GM21576 (cell line): Measurements from ENCODE around the gene SLC38A1.
"Not testable (repeated sequence)": the region's sequence is repeated elsewhere in the genome, so short reads cannot be mapped to it uniquely, and the experiment has no call there.

Experiments
- ATAC-seq: cut with Tn5 transposase; IDR thresholded peaks from one replicate; pipeline ENCODE4 v1.9.1; 2021; ENCODE audit warnings: mild to moderate bottlenecking, moderate library complexity; ENCODE audit not compliant: unreplicated experiment

The SLC38A1 gene

DNA sequence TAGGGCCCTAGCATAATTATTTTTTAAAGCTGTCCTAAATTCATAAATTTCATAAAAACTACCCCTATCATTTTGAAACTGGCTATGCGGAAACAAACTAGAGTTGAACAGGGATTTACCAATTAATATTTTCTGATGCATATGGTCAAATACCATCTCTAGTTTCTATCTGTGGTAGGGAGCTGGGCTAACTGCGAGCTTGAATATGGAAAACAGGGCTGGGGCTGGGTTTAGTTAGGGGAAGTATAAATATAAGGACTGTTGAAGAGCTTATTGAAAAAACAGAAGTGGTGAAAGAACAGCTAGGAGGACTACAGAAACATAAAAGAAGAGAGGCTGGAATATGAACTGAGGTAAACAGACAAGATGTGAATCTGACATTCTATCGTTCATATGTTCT, 91.8 kb downstream of the SLC38A1 start:
- no peak for ATAC-seq

DNA sequence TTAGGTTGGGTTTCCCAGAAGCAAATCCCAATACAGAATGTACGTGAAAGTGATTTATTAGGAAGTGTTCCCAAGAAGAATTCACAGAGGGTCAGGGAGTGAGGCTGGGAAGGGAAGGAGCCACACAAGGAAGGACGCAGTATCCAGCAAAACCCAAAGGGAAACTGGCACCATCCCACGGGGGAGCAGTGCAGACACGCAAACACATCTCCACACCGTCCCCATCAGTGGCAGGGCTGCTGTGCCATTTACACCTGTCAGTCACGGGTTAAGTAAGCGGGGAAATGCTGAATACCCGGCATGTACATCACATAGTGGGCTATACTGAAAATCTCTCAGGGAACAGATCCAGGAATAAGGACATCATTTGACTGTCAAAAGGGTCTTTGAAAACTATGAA, 93.9 kb downstream of the SLC38A1 start:
- ATAC-seq = no peak

DNA sequence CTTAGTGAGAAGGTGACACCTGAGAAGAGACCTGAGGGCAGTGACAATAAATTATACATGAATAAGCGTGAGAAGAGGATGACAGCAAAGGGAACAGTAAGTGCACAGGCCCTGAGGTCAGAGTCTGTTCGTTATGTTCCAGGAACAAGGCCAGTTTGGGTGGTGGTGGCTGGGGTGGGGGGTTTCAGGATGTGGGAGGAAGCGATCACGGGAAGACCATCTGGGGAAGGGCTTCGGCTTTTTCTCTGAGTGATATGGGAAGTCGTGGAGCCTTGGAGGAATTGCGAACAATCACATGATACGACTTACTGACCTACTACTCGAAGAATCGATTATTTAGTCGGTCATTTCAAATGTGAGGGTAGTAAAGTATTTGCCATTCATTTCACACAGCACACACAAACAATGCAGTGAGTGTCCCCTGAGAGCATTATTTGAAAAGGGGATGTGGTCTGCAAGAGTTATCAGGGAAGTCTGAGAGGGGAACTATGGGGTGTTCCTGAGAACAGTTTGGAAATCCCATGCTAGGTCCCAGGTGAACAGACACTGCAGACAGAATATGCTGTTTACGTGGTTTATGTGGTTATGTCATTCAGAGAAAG, 94.7 kb downstream of the SLC38A1 start:
- ATAC-seq = no peak

DNA sequence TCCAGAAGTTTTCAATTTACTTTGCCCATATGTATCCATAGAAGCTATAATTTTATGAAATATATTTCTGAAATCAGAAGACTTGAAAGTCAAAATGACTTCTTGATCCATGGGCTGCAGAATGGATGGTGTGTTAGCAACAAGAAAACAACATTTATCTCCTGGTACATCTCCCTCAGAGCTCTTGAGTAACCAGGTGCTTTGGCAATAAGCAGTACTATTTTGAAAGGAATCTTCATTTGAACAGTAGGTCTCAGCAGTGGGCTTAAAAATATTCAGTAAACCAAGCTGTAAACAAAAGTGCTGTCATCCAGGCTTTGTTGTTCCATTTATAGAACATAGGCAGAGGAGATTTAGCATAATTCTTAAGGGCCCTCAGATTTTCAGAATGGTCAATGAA, 100.4 kb downstream of the SLC38A1 start:
- no peak for ATAC-seq

DNA sequence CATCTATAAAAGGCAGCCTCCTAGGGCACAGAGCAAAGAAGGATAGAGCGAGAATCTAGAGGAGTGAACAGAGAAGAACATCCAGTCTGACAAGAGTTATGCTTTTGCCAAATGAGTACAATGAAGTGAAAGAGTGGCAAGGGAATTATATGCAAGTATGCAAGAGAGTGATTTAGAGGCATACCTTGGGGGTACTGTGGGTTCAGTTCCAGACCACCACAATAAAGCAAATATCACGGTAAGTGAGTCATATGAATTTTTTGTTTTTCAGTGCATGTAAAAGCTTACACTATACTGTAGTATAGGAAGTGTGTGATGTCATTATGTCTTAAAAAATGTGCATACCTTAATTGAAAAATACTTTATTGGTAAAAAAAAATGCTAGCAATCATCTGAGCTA, 101.4 kb downstream of the SLC38A1 start:
- no peak for ATAC-seq

DNA sequence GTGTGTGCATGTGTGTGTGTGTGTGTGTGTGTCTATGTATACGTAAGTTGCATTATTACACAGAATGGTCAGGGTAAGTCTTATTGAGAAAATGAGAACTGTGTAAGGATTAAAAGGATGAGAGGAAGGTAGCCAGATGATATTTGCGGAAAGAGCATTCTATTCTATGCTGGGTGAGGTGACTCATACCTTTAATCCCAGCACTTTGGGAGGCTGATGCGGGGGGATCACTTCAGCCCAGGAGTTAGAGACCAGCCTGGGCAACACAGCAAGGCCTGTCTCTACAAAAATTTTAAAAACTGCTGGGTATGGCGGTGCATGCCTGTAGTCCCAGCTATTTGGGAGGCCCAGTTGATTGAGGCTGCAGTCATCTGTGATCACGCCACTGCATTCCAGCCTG, 103.7 kb downstream of the SLC38A1 start:
- no peak for ATAC-seq

DNA sequence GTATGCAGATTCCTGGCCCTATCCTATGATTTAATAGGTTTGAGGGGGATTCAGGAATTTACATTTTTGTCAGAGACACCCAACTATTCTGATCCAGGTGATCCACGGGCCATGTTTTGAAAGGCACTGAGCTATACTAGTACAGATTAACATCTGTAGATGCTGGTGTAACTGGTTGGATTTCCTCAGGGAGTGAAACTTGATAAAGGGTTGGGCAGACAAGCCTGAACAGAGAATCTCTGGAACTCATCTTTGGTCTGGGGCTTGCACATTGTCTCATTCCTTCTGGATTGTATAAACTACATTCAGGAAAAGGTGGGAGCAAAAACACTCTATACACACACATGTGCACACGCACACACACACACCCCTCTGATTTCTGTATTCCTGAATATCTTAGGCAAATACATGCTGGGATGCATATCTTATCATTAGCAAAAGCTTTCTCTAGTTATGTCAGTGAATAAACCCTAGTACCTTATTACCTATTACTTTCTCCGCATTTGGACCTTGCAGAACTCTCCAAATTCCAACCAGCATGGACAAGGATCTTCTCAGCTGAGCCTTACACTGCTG, 104.6 kb downstream of the SLC38A1 start:
- no peak for ATAC-seq

DNA sequence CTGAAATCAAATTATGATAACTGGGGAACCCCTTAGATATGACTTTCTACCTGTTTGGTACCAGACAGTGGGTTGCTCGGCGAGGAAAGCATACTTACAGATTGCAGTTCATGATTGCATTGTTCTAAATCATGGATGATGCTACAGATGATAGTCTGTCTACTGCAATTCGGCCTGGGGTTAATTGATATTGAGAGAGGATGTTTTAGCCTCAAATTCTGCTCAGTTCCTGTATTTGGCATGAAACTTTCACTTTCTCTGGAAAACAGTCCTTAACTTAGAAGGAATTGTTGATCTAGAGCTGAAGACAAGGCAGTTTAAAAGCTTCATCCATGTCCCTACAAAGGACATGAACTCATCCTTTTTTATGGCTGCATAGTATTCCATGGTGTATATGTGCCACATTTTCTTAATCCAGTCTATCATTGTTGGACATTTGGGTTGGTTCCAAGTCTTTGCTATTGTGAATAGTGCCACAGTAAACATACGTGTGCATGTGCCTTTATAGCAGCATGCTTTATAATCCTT, 106.2 kb downstream of the SLC38A1 start:
- not testable (repeated sequence) for ATAC-seq

DNA sequence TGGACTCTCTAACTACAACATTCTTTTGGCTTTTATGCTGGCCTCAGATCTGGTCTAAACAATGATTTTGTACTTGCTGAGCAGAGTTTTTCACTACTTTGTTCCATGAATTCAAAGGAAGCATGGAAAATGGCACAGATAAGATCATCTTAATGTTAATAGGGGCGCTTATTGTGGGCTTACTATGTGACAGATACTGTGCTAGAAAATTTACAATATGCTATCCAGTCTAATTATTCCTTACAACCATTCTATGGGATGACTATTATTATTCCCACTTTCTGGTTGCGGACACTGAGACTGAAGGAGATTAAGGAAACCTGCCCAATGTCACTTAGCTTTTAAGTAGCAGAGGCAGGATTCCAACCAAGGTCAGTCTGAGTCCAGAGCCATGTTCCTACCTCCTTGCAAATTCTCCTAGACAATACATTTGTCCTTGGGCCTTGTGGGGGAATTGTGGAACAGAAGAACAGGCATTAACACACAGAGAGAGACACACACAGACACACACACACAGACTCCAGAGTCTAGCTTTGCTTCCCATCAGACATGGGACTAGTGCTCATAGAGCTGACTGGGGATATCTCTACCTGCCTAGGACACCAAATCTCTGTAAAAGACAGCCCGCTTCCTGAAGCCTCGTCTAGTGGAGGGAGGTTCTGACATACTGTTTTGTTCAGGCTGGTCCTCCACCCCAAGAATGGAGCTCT, 107.7 kb downstream of the SLC38A1 start:
- ATAC-seq = no peak

DNA sequence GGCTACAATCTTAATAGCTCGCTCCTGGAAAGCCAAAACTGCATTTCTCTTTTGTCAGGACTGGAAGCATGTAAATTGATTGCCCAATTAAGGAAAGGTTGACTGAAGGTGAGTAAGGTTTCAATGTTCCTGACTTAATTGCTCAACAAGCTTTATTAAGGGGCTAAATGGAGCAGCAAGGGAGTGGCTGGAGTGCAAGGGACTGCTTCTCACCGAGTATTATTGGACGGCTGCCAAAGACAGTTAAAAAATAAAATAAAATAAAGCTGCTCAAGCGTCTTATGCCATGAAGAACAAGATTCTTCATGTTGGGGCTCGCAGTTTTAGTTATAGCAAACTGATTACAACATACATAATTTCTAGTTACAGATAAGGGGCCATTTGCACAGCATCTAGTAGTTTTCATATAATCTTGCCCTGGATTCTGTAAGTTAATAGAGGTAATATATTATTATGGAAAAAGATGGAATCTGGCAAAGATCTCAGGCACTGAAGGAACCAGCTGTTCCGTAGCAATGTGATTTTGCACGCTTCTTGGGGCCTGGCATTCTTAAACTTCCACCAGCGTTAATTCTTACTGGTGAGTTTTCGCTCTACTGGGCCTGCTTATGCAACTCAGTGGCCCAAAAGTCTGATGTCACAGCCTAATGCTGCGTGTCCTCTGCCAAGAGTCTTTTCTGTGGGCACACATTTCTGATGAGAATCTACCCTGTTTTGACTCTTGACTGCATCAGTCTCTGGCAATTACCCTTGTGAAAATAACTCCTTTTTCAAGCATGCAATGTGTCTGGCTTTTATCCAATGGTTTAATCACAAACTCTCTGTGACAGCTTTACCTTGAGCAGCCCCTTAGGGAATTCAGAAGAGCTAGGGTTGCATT, 108.5 kb downstream of the SLC38A1 start:
- ATAC-seq = no peak

DNA sequence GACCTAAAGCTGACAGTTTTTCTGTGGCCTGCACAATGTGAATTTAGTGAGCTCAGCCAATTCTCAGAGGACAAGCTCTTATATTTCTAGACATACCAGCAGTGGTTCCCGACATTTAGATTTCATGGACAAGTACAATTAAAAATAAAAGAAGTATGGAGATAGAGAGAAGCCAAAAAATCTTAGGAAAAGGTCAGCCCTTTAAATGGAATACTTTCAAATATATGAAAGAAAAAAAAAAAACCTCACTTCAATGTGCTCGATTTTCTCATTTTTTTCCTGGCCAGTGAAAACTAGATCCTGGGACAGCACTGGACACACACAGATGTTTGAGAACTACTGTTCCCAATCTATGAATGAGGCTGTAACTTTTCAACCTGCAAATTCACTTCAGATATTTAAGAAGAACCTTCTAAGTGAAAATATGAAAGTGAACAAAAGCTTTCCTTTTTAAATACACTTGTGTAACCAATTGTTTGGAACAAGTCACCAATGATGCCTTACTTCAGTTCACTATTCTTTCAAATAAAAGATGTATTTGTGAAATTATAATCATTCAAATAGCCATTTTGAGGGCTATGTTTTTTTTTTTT, 109.4 kb downstream of the SLC38A1 start:
- no peak for ATAC-seq

DNA sequence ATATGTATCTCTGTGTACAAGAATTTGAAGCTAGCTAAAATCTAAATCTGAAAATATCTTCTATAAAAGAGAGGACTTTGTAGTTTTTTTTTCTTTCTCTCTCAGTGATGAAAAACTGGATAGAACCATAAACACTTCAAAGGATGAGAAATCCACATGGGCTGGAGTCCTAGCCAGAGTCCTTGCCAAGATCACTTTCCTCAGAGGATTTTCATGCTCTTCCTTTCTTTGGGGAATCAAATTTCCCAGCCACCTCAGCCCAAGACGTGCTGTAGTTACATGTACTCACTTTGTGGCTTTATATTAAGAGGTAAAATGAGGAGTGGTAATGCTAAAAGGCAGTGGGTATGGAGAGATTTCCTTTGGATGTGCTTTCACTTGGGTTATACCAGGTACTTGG, 110.3 kb downstream of the SLC38A1 start:
- no peak for ATAC-seq

DNA sequence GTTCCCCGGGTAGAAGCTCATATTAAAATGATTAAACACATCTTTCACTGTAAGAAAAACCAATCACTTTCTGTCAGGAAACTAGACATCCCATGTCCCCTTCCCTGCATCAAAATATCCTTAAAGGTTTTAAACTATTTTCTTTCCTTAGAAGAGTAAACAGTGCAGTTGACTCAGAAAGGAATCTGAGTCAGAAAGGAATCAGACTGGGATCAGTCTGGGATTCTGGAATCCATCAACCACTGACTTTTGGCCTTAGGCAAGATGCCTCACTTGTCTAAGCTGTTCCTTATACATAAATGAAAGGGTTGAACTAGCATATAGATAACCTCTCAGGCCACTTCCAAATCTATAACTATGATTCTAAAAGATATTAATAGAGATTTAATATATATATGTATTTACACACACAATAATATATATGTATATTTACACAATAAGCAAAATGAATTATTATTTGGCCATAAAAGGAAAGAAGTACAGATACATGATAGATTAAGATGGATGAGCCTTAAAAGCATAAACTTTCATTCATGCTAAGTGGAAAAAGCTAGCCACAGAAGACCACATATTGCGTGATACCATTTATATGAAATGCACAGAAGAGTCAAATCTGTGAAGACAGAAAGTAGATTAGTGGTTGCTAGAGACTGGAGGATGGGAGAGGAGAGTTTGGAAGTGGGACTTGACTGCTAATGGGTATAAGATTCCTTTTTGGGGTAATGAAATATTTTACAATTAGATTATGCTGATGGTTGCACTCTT, 114.4 kb downstream of the SLC38A1 start:
- ATAC-seq = no peak

DNA sequence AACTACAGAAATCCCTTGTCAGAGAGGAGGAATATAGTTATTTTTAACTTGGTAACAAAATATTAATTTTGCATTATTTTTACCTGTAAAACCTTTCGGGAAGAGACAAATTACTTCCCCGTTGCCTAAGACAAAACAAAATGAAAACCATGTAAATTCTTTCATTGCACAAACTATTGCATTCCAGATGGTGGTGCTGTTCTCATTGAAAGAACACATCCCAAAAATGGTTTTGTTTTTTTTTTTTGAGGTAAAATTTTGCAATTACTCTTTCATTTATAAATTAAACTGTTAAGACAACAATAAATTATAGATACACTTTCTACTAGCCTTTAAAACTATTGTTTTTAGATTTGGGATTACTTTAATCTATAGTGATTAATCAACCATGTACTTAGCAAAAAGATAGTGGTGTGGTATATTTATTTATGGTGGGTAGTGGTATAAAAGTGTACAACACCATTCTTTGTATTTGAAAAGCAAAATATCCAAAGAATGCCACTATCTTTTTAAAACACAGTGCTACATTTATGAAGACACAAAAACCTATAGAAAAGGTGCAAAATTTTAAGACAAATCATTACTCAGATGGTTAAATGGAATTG, 115.5 kb downstream of the SLC38A1 start:
- no peak for ATAC-seq

DNA sequence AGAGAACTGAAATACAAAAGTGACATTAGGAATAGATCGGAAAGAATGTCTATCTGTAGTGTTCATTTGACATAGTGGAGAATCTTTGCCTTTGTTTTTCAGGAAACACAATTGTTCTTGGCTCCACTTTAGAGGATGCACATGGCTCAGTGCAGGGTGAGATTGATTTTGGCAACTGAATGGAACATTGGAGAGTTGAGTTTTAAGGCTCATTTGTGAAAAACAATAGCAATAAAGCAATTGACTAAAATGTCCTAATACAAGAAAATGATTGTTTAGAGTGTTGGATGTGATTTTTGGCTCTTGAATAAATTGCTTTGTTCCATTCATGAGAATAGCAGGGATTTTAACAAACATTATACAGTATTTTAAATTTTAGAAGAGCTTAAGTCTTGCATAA, 116.4 kb downstream of the SLC38A1 start:
- no peak for ATAC-seq

DNA sequence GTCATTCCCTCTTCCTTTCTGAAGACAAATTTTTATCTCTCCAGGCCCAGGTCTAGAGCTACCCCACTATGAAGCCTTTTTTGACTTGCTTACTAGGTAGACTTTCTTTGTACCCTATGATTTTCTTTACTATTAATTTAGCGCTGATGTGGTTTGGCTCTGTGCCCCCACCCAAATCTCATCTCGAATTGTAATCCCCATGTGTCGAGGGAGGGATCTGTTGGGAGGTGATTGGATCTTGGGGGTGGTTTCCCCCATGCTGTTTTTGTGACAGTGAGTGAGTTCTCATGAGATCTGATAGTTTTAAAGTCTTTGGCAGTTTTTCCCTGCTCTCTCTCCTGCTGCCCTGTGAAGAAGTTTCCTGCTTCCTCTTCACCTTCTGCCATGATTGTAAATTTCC, 118.1 kb downstream of the SLC38A1 start:
- ATAC-seq = no peak

DNA sequence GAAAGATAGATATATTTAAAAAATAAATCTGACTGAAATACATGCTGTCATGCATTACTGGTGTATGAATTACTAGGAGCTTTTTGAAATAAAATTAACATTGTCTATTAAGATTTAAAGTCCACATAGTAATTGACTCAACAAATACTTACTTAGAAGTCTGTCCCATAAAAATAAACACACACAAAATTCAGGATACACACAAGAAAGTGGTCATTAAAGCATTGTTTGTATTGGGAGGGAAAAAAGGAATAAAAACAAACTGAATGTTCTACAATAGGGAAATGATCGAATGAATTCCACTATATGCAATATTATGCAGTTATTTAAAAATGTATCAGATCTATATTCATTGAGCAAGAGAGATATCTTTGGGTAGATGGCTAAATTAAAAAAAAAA, 118.9 kb downstream of the SLC38A1 start:
- ATAC-seq = no peak

DNA sequence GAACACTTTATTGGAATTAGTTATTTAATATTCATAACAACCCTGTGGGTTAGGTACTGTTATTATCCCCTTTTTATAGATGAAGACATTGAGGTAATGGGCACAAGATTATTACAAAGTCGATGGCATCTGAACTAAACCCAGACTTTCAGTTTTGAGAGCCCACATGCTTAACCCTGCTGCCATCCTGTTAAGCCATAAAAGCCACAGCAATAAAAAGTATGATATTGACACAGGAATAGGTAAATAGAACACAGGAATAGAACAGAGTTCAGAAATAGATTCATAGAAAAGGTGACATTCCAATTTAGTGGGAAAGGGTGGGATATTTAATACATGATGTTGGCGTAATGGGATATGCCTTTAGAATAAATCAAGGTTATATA, 119.8 kb downstream of the SLC38A1 start:
- no peak for ATAC-seq

DNA sequence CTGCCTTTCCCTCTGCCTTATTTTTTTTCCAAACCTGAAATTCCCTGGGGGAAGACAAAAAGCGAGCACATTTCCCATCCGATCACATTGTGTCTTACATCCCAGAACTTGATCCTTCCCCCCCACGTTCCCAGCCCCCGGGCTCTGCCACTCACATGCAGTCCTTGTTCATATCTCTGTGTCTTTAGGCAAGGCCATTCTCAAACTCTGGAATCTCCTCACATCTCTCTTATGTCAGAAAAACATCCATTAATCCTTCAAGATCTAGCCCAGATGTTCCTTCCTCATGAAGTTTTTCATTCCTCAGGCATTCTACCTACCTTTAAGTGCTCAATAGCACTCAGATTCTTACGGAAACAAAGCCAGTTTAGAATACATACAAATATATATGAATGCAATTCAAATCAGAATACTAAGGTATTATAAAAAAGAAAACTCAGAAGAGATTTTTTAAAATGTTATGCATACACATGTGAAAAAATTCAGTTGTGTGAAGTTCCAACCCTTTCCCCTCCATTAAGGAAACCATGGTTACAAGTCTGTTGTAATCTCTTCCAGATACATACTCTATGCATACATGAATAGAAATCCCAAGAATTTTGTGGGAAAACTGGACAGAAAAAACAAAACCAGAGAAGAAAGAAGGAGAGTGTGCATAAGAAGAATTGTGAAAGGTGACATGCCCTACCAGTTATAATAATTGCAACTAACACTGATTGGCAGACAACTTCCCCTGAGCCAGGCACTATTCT, 120.3 kb downstream of the SLC38A1 start:
- ATAC-seq = no peak
